Measurements from ENCODE around the gene CIPC. TPM values are rescaled to one million over a fixed set of nuclear protein-coding genes. Genes with fewer than 3 reads are reported as not detected.

CIPC gene
- polyA plus RNA-seq, 1 experiment: 9.9 TPM

GRCh38 chr14:77086951-77087350, 11.1 kb upstream of the CIPC start:
- Histone ChIP-seq H3K4me3 (ENCODE audit: low read depth, low read length) (no peak overlapping the region), H3K9me3 (ENCODE audit: control insufficient read depth, insufficient read depth, low read length) (peaks cover 6% of the 10 kb centered on the region; the same call in 1 of the 2 replicates), H3K27ac (ENCODE audit: low read depth, low read length) (no peak overlapping the region), H3K27me3 (ENCODE audit: control insufficient read depth, insufficient read depth, low read length) (peaks cover 17% of the 10 kb centered on the region)
- ChIA-PET CTCF (interaction anchor here (0.6 to 4.8 kb wide), 7 partner anchors 8 to 211 kb away, joined by 3 to 44 read pairs (median 6); no protein-coding TSS in a partner anchor), POLR2A (interaction anchor here (0.6 kb wide), 1 partner anchor 200 kb away, joined by 3 read pairs; no protein-coding TSS in a partner anchor)
- TF ChIP-seq CTCF (IDR thresholded peaks at IDR 0.05; ENCODE audit: low read depth, low read length): no peak
- no peak for DNase-seq (ENCODE audit: low read depth, low spot score)

GRCh38 chr14:77087631-77088030, 10.4 kb upstream of the CIPC start:
- no peak for TF ChIP-seq CTCF (IDR thresholded peaks at IDR 0.05; ENCODE audit: low read depth, low read length)
- CTCF ChIA-PET: interaction anchor here (1.4 to 4.8 kb wide), 3 partner anchors 18 to 212 kb away, joined by 3 to 44 read pairs (median 29); no protein-coding TSS in a partner anchor
- POLR2A ChIA-PET: no interaction called here
- Histone ChIP-seq H3K27ac (ENCODE audit: low read depth, low read length) (no peak overlapping the region), H3K9me3 (ENCODE audit: control insufficient read depth, insufficient read depth, low read length) (peaks cover 6% of the 10 kb centered on the region; the same call in 1 of the 2 replicates), H3K4me3 (ENCODE audit: low read depth, low read length) (no peak overlapping the region), H3K27me3 (ENCODE audit: control insufficient read depth, insufficient read depth, low read length) (peaks cover 17% of the 10 kb centered on the region)
- DNase-seq (ENCODE audit: low read depth, low spot score): no peak

GRCh38 chr14:77088219-77088618, 9.8 kb upstream of the CIPC start:
- ChIA-PET CTCF (interaction anchor here (0.5 to 4.8 kb wide), 2 partner anchors 101 to 212 kb away, joined by 5 to 29 read pairs; no protein-coding TSS in a partner anchor), POLR2A (no interaction called here)
- no peak for DNase-seq (ENCODE audit: low read depth, low spot score)

GRCh38 chr14:77088645-77089044, 9.4 kb upstream of the CIPC start:
- POLR2A ChIA-PET: no interaction called here
- CTCF ChIA-PET: interaction anchor here (0.5 to 9.2 kb wide), 5 partner anchors 18 to 214 kb away, joined by 5 to 300 read pairs (median 5); no protein-coding TSS in a partner anchor
- Histone ChIP-seq H3K9me3 (ENCODE audit: control insufficient read depth, insufficient read depth, low read length) (peaks cover 6% of the 10 kb centered on the region; the same call in 1 of the 2 replicates), H3K27ac (ENCODE audit: low read depth, low read length) (no peak overlapping the region), H3K4me3 (ENCODE audit: low read depth, low read length) (no peak overlapping the region), H3K27me3 (ENCODE audit: control insufficient read depth, insufficient read depth, low read length) (peaks cover 17% of the 10 kb centered on the region)
- TF ChIP-seq CTCF (IDR thresholded peaks at IDR 0.05; ENCODE audit: low read depth, low read length): no peak
- no peak for DNase-seq (ENCODE audit: low read depth, low spot score)

More at GRCh38 chr14:77088219-77088618, 9.8 kb upstream of the CIPC start:
- no peak for TF ChIP-seq CTCF (IDR thresholded peaks at IDR 0.05; ENCODE audit: low read depth, low read length)
- Histone ChIP-seq H3K27ac (ENCODE audit: low read depth, low read length) (no peak overlapping the region), H3K27me3 (ENCODE audit: control insufficient read depth, insufficient read depth, low read length) (peaks cover 17% of the 10 kb centered on the region), H3K9me3 (ENCODE audit: control insufficient read depth, insufficient read depth, low read length) (peaks cover 6% of the 10 kb centered on the region; the same call in 1 of the 2 replicates), H3K4me3 (ENCODE audit: low read depth, low read length) (no peak overlapping the region)

GRCh38 chr14:77091518-77091917, 6.5 kb upstream of the CIPC start:
- POLR2A ChIA-PET: no interaction called here
- CTCF ChIA-PET: interaction anchor here (0.9 to 9.9 kb wide), 5 partner anchors 12 to 224 kb away, joined by 3 to 300 read pairs (median 7); no protein-coding TSS in a partner anchor

More at GRCh38 chr14:77091518-77091917, 6.5 kb upstream of the CIPC start:
- H3K27me3 ChIP-seq (ENCODE audit: control insufficient read depth, insufficient read depth, low read length): peaks cover 10% of the 10 kb centered on the region
- H3K4me3 ChIP-seq (ENCODE audit: low read depth, low read length): no peak overlapping the region
- no peak for TF ChIP-seq CTCF (IDR thresholded peaks at IDR 0.05; ENCODE audit: low read depth, low read length)
- H3K9me3 ChIP-seq (ENCODE audit: control insufficient read depth, insufficient read depth, low read length): peaks cover 6% of the 10 kb centered on the region; the same call in 1 of the 2 replicates
- no peak overlapping the region for H3K27ac ChIP-seq (ENCODE audit: low read depth, low read length)
- no peak for DNase-seq (ENCODE audit: low read depth, low spot score)
